Gastrocnemius medialis (tissue), 4 donors: ENCODE results near the gene NLGN1.

Experiments
- CTCF ChIP-seq, 5 experiments: fragments of 450-650 bp in 3 of 5; fragments of 200-600 bp in 2 of 5; sonication (generic) in 2 of 5; IDR thresholded peaks in 4 of 5; conservative IDR thresholded peaks in 1 of 5; 1 replicate in 4 of 5; 2 replicates in 1 of 5; pipeline ENCODE4 v1.5.1; 2016 to 2019; ENCODE audit warnings: antibody characterized with exemption in 5 of 5, mild to moderate bottlenecking in 3 of 5, moderate library complexity in 3 of 5
- POLR2A ChIP-seq, 2 donors: fragments of 450-650 bp; IDR thresholded peaks; one replicate each; pipeline ENCODE4 v1.6.1; 2017; ENCODE audit warnings: antibody characterized with exemption in 2 of 2, mild to moderate bottlenecking in 2 of 2, moderate library complexity in 2 of 2

- TF ChIP-seq CTCF (IDR thresholded peaks at IDR 0.05 in 4 of 5, conservative IDR thresholded peaks at IDR 0.05 in 1 of 5) (no peak), POLR2A (IDR thresholded peaks at IDR 0.05) (no peak)
Observed at GRCh38 chr3:174193604-174194003, 796.1 kb downstream of the NLGN1 start.
